ENCODE data around the gene RGS10. TPM values are rescaled to one million over a fixed set of nuclear protein-coding genes. Genes with fewer than 3 reads are reported as not detected.

RGS10 gene
- total RNA-seq, 1 experiment from 2014 or later = 22.6 TPM

DNA sequence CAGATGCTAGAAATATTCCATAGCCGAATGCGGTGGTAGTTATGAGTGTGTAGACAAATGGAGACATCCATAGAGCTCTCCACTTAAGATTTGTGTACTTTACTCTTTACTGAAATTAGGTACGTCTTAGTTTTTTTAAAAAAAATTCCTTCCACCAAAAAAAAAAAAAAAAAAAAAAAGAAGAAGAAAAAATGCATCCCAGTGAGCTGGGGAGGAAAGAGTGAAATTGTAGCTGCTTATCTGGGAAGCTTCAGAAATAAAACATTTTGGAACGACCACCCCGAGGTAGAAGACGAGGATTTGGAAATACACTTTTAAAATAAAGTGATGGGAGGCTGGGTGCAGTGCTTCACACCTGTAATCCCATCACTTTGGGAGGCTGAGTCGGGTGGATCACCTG lies 53.8 kb downstream of the RGS10 start (continued):
- no peak for TF ChIP-seq STAT6 (CRISPR knock-in tag; conservative IDR thresholded peaks at IDR 0.05; ENCODE audit: low read depth)
- TF ChIP-seq, protein P1, sequence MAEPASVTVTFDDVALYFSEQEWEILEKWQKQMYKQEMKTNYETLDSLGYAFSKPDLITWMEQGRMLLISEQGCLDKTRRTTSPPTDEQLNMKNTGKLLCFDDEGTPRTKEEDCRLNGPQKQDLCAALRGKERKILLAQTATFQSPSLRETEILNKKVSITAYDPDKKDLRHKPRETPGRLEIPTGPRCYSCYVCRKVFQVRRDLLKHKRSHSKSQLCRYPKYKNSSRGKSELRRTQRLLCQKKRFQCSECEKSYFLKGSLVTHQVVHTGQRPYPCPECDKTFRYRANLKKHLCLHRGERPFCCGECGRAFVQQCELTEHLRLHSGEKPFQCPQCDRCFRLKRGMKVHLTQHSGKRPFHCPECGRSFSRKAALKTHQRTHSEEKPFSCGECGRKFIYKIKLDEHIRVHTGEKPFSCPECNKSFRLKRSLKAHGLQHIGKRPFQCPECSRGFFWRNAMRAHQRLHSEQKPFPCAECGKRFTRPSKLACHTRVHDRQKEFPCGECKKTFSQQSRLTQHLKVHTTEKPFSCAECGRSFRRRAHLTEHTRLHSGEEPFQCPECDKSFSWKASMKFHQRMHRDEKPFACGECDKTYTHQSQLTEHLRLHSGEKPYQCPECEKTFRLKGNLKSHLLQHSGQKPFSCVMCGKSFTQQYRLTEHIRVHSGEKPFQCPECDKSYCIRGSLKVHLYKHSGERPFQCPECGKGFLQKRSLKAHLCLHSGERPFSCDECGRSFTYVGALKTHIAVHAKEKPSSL (CRISPR knock-in tag; conservative IDR thresholded peaks at IDR 0.05) = no peak
- TF ChIP-seq CBFB (CRISPR knock-in tag; IDR thresholded peaks at IDR 0.05; ENCODE audit: low read depth) = no peak

DNA sequence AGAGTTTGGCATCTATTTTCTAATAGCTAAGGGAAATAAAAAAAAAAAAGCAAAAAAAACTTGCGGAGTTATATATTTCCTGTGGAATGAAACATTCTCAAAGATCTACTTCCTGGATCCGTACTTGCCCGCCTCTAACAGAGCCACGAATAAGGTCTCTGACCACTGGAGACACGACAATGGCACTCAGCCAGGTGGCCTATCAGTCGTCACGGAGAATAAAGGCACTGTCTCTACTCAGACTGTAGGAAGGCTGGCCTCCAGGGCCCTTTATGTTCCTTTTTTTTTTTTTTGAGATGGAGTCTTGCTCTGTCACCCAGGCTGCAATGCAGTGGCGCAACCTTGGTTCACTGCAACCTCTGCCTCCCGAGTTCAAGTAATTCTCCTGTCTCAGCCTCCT lies 58.7 kb downstream of the RGS10 start:
- ChIA-PET POLR2A (no interaction called here), CTCF (no interaction called here)
- Mint-ChIP-seq H3K36me3 (no peaks in the 10 kb centered on the region), H3K4me1 (peaks cover 10% of the 10 kb centered on the region; the same call in 1 of the 2 replicates), H3K4me3 (no peak overlapping the region), H3K9me3 (no peaks in the 10 kb centered on the region), H3K27ac (no peak overlapping the region), H3K27me3 (ENCODE audit: low read depth) (peaks cover 47% of the 10 kb centered on the region)
- DNase-seq (ENCODE audit: low spot score) = no peak
- ATAC-seq = no peak
- TF ChIP-seq FOXP1 (CRISPR knock-in tag; IDR thresholded peaks at IDR 0.05; ENCODE audit: borderline replicate concordance) (no peak), AFF4 (CRISPR knock-in tag; IDR thresholded peaks at IDR 0.05; ENCODE audit: borderline replicate concordance) (no peak), ELF4 (CRISPR knock-in tag; IDR thresholded peaks at IDR 0.05; ENCODE audit: low read depth) (no peak), ZNF232 (CRISPR knock-in tag; IDR thresholded peaks at IDR 0.05) (no peak), ZNF416 (CRISPR knock-in tag; IDR thresholded peaks at IDR 0.05) (no peak), ZNF396 (CRISPR knock-in tag; IDR thresholded peaks at IDR 0.05; ENCODE audit: borderline replicate concordance) (no peak), CTCF (IDR thresholded peaks at IDR 0.05) (no peak), STAT6 (CRISPR knock-in tag; conservative IDR thresholded peaks at IDR 0.05; ENCODE audit: low read depth) (no peak), TP53 (CRISPR knock-in tag; IDR thresholded peaks at IDR 0.05) (no peak), CREB1 (CRISPR knock-in tag; IDR thresholded peaks at IDR 0.05) (no peak), ZNF423 (CRISPR knock-in tag; IDR thresholded peaks at IDR 0.05) (no peak), ETV6 (CRISPR knock-in tag; IDR thresholded peaks at IDR 0.05) (no peak)
- TF ChIP-seq, protein P2, sequence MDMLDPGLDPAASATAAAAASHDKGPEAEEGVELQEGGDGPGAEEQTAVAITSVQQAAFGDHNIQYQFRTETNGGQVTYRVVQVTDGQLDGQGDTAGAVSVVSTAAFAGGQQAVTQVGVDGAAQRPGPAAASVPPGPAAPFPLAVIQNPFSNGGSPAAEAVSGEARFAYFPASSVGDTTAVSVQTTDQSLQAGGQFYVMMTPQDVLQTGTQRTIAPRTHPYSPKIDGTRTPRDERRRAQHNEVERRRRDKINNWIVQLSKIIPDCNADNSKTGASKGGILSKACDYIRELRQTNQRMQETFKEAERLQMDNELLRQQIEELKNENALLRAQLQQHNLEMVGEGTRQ (CRISPR knock-in tag; IDR thresholded peaks at IDR 0.05) = no peak
- TF ChIP-seq, protein P3, sequence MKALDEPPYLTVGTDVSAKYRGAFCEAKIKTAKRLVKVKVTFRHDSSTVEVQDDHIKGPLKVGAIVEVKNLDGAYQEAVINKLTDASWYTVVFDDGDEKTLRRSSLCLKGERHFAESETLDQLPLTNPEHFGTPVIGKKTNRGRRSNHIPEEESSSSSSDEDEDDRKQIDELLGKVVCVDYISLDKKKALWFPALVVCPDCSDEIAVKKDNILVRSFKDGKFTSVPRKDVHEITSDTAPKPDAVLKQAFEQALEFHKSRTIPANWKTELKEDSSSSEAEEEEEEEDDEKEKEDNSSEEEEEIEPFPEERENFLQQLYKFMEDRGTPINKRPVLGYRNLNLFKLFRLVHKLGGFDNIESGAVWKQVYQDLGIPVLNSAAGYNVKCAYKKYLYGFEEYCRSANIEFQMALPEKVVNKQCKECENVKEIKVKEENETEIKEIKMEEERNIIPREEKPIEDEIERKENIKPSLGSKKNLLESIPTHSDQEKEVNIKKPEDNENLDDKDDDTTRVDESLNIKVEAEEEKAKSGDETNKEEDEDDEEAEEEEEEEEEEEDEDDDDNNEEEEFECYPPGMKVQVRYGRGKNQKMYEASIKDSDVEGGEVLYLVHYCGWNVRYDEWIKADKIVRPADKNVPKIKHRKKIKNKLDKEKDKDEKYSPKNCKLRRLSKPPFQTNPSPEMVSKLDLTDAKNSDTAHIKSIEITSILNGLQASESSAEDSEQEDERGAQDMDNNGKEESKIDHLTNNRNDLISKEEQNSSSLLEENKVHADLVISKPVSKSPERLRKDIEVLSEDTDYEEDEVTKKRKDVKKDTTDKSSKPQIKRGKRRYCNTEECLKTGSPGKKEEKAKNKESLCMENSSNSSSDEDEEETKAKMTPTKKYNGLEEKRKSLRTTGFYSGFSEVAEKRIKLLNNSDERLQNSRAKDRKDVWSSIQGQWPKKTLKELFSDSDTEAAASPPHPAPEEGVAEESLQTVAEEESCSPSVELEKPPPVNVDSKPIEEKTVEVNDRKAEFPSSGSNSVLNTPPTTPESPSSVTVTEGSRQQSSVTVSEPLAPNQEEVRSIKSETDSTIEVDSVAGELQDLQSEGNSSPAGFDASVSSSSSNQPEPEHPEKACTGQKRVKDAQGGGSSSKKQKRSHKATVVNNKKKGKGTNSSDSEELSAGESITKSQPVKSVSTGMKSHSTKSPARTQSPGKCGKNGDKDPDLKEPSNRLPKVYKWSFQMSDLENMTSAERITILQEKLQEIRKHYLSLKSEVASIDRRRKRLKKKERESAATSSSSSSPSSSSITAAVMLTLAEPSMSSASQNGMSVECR (CRISPR knock-in tag; IDR thresholded peaks at IDR 0.05; ENCODE audit: borderline replicate concordance) = no peak
- TF ChIP-seq, protein P4, sequence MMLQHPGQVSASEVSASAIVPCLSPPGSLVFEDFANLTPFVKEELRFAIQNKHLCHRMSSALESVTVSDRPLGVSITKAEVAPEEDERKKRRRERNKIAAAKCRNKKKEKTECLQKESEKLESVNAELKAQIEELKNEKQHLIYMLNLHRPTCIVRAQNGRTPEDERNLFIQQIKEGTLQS (CRISPR knock-in tag; conservative IDR thresholded peaks at IDR 0.05) = no peak

Data from WTC11 (cell line).